CD1c-positive myeloid dendritic cell (primary cell): ENCODE data around the gene SMIM1.
A peak's percentile ranks its signal among the peaks of the same experiment; 100 is the strongest.
"Not testable (repeated sequence)": the region's sequence is repeated elsewhere in the genome, so short reads cannot be mapped to it uniquely, and the experiment has no call there.

ENCODE experiments used
- DNase-seq: peaks from one replicate; pipeline ENCODE4 v3.0.0-alpha.2; 2016; ENCODE audit errors: extremely low spot score

SMIM1 gene

GRCh38 chr1:3736708-3737107 lies 35.8 kb upstream of the SMIM1 start:
- no peak for DNase-seq

- DNase-seq: no peak
Observed at GRCh38 chr1:3738943-3739342, 33.6 kb upstream of the SMIM1 start.

GRCh38 chr1:3740042-3740441 lies 32.5 kb upstream of the SMIM1 start:
- no peak for DNase-seq

GRCh38 chr1:3740752-3741151 lies 31.8 kb upstream of the SMIM1 start:
- DNase-seq: no peak

GRCh38 chr1:3741566-3742438 lies 30.7 kb upstream of the SMIM1 start:
- no peak for DNase-seq

- no peak for DNase-seq
Observed at GRCh38 chr1:3742439-3743298, 29.9 kb upstream of the SMIM1 start.

GRCh38 chr1:3743421-3743820 lies 29.1 kb upstream of the SMIM1 start:
- no peak for DNase-seq

GRCh38 chr1:3743826-3744225 lies 28.7 kb upstream of the SMIM1 start:
- DNase-seq: no peak

GRCh38 chr1:3744646-3745045 lies 27.9 kb upstream of the SMIM1 start:
- DNase-seq: no peak

GRCh38 chr1:3745071-3745470 lies 27.5 kb upstream of the SMIM1 start:
- DNase-seq: no peak

GRCh38 chr1:3745590-3746381 lies 26.8 kb upstream of the SMIM1 start:
- no peak for DNase-seq

- no peak for DNase-seq
Observed at GRCh38 chr1:3746389-3746829, 26.1 kb upstream of the SMIM1 start.

- peak; percentile 73 for DNase-seq
Observed at GRCh38 chr1:3746830-3747521, 25.6 kb upstream of the SMIM1 start.

- no peak for DNase-seq
Observed at GRCh38 chr1:3747522-3747848, 25.1 kb upstream of the SMIM1 start.

- no peak for DNase-seq
Observed at GRCh38 chr1:3747903-3748302, 24.6 kb upstream of the SMIM1 start.

- not testable (repeated sequence) for DNase-seq
Observed at GRCh38 chr1:3748316-3748900, 24.1 kb upstream of the SMIM1 start.

GRCh38 chr1:3749512-3749911 lies 23.0 kb upstream of the SMIM1 start:
- DNase-seq: no peak

GRCh38 chr1:3750741-3751140 lies 21.8 kb upstream of the SMIM1 start:
- DNase-seq: no peak

- DNase-seq: no peak
Observed at GRCh38 chr1:3752400-3752945, 20.1 kb upstream of the SMIM1 start, which contains the start of gene CCDC27. CCDC27 (plus strand) TSS chr1:3752450; CDS start chr1:3752482, 32 bp downstream.

GRCh38 chr1:3753656-3754454 lies 18.7 kb upstream of the SMIM1 start:
- DNase-seq: no peak
